NCI-H1930 (cell line): Measurements from ENCODE around the gene CLVS2.
A peak's percentile ranks its signal among the peaks of the same experiment; 100 is the strongest.

Source experiments
- DNase-seq, 2 experiments: peaks; one replicate each; lab custom pipeline; 2025; lab: John Stamatoyannopoulos, UW

CLVS2 gene

DNA sequence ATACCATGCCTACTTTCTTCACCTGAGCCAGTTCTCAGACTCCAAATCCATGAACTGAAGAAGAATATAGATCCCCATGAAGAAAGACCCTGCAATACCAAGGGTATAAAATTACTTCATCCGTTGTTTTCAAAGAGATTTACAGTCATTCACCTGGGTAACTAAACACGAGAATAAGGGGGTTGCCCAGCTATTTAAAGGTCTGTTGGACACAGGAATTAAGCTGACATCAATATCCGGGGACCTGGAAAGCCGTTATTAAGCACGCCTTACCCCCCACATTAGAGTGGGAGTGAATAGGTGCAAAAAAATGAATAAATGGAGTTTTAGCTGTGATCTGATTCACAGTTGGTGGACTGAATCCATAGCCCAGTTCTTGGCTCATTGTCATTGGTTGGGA is 28.9 kb downstream of the CLVS2 start:
- no peak for DNase-seq

DNA sequence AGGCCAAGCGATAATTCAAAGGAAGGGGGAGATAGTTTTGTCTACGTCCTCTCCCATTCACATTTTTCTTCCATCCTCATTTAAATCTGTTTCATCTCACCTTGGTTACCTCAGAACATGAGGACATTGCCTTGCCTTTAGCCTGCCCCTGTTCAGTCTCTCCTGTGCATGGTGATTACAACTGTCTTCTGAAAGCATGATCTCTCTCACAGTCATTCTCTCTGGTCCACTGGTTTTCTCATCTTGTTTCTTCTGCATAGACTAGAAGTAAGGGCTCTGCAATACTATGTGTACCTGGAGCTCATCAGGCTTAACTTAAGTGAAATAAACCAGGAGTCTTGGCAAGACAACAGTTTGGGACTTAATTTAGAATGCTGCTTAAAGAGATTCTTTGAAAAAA is 31.4 kb downstream of the CLVS2 start:
- DNase-seq, result no peak

DNA sequence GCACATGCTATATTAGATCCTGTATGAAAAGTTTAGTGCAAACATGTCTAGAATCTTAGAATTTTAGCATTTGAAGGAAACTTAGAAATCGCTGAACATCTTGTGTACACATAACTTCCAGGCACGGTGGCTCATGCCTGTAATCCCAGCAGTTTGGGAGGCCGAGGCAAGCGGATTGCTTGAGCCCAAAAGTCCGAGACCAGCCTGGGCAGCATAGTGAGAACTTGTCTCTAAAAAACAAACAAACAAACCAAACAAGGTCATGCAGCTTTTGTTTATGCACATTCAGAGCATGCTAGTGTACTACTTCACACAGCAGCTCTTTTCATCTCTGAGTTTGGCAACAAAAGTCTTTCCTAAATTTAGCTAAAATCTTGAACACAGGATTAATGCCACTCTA is 32.2 kb downstream of the CLVS2 start:
- DNase-seq, result no peak

DNA sequence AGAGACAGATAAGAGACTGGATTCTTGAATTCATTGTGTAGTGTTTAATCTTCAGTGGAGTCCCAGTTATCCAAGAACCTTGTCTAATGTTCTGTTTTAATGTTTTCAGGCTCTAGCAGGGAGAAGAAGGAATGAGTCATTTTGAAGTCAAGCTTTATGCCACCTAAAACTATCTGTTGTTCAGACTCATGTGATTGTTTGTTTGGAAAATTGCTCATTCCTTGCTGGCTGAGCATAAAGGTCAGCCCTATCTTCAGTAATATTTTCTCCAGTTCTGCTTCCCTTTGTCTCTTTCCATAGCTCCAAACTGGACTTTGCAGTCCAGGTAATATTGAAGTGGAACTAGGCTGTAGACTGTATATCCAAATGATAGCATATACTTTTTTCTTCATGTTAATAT is 34.2 kb downstream of the CLVS2 start:
- DNase-seq, result no peak

DNA sequence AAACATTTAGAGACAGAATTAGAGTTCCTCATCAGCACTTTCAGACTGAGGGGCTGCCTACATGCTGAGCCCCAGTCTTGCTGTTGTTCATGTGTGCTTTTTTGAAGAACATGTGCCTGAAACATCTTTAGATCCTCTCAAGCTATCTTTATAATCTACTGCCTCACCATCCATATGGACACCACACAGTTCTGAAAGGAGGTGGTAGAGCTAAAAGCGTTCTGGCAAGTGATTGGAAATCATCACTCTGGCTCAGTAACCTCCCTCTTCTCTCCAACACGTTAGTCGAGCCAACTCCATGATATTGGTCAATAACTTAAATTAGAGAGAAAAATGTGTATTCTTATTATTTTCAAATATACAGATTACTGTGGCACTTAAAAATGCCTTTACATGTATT is 40.6 kb downstream of the CLVS2 start:
- DNase-seq, result no peak

DNA sequence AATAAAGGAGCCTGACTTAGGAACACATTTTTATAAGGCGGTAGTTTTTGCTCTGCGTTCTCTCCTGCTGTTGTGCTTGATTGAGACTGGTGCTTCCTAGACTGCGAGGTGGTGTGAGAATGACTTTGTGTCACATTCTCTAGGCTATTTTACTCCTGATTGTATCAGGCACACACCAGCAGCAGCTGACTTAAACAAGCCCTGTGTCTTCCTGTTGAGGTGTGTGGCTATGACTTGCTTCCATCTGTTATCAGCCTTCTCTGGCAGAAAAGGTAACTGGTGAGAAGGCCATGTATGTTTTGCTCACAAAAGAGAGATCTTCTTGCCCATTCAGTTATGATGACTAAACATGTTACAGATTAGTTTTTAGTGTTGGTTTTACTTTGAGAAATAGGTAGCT is 43.4 kb downstream of the CLVS2 start:
- DNase-seq, result no peak

DNA sequence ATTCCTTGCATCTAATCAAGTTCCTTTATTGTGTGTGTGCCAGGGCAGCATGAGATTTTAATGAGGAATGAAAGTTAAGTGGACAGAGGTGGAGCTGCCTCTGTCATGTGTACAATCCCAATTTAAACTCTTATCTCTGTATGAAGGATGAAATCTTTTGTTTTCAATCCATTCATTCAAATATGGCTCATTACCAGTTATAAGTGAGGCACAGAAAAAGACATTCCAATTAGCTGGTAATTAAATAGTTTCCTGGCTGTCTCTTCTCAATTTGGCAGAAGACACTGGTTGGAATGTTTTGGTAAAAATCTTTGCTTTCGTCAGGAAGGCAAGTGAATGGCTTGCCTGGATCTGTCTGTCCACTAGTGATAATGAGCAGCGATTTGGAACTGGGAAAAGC is 46.4 kb downstream of the CLVS2 start:
- DNase-seq, result no peak

DNA sequence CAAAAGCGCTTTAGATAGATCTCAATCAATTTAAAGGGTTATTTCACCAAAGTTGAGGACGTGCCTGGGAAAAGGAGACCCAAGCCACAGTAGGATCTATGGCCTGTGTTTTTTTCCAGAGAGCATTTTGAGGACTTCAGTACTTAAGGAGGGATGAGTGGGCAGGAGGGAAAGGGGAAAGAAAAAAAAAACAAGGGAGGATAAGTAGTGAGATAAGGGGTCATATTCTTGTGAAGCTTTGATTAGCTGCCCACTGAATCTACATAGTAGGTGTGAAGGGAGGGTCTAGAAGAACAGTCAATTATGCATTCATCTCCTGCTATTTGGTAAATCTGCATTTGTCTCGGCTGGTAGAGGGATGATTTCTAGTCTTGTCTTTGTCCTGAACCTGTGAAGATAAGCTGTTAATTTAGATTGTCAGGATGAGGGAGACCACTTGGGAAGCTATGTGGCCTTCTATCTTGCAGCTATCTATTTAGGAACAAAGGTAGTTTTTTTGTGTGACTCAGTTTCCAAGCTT is 48.4 kb downstream of the CLVS2 start:
- DNase-seq, result no peak

DNA sequence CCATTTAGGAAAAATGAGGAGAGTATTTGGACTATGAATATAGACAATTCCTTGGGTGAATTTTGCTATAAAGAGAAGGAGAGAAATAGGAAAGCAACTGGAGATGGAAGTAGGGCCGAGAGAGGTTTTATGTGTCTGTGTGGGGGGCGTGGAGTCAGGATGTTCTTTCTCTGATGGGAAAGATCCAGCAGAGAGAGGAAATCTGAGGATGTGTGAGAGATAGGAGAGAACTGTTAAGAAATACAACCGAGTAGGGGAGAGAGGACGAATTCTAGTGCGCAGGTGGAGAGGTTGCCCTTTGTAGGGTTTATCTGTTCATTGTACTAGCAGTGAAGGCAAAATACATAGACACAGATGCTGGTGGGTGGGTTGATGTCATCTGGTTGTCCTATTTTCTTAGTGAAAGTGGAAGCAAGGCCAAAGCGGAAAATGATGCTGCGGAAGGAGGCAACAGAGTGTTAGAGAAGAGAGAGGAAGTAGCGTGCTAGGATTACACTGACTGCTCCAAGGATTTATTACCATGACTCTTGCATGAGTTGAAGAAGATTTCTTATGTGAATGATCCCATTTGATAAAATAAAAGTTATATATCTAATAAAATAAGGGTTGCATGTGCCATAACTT is 57.7 kb downstream of the CLVS2 start:
- DNase-seq, result no peak

DNA sequence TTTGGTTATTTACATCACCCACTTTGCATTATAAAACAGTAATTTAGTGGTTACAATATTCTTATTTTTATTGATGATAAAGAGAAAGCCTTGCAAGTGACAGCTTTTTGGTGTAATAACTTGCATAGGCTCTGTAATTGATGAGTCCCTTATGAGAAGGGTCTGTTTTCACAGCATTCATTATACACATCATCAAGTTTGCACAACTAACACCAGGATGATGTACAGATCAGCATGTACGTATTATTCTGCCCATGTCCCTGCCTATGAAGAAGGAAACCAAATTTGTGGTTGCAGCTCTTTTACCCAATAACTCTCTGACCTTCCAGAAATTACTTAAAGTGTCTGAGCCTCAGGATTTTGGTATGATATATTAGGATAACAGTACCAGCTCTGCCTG is 59.2 kb downstream of the CLVS2 start:
- DNase-seq, result no peak

DNA sequence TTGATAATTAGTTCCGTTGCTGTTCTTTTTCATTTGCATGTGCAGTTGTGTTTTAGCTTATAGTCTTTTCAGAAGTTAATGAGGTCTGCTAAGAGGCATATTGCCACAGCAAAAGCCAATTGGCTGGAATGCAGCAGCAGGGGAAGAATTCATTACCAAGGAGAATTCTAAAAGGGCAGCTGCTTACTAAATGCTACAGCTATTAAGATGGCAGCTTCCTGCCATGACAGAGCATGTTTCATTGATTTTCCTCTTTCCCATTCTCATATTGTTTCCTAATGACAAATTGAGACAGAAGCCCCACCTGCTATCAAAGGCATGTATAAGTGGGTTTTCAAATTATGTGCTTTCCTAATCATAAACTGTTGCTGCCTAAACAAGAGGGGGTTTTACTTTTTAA is 66.6 kb downstream of the CLVS2 start:
- DNase-seq, result peak in 1 of 2 experiments; percentile 49

DNA sequence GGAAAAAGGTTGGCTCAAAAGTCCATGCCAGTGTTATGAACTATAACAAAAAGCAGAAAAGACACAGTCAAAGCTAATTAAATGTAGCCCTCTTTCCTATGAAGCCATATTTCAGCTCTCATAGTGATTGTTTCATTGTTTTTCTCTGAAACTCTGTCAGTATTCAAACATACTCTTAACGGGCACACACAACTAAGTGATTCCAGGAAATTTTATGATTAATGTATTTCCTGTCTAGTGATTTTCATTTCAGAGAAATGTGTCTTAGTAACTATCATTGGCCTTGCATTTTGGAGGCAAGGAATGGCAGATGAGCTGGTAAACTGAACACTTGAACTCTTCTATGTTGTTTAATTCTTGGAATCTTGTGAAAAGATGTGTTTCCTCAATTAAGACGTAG is 68.0 kb downstream of the CLVS2 start:
- DNase-seq, result no peak

DNA sequence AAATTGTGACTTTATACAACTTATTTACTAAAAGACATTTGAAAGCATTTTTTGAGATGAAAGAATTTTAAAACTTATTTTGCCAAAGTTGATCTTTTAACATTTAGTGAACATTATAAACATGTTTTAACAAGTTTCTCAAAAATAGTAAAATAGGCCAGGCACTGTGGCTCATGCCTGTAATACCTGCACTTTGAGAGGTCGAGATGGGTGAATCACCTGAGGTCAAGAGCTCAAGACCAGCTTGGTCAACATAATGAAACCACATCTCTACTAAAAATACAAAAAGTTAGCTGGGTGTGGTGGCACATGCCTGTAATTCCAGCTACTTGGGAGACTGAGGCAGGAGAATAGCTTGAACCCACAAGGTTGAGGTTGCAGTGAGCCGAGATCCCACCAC is 78.6 kb downstream of the CLVS2 start:
- DNase-seq, result no peak

DNA sequence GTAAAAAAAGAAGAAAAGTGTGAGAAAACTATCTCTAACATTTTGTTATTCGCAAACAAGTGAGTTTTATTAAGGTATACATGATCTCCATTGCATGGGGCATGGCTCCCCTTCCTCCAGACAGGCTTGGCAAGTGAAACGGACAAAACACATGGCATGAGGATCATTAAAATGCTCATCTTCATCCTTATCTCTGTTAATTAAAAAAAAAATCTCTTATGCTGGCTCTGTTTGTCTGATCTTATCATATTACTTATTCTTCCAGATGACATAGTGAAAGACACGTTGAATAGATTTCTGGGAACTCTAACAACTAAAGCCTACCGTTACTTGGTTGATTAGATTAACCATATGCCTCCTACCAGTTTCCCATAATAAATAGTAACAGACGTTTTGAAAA is 89.4 kb downstream of the CLVS2 start:
- no peak for DNase-seq

DNA sequence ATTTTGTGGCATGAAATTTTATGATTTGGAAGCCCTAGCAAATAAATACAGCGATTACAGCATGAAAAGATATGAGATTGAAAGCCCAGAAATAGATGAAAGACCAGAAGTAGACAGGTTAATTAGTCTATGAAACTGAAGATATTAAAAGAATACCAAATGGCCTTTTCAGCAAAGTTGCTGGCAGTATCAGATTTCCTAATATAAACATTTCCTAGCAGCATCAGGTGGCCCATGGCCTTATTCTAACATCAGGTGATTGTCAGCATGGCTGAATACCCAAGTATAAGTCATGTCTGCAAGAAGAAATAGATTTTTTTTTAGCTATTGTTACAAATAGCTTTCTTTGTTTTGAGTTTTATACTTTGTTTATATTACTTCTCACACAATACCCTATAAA is 93.2 kb downstream of the CLVS2 start:
- no peak for DNase-seq

DNA sequence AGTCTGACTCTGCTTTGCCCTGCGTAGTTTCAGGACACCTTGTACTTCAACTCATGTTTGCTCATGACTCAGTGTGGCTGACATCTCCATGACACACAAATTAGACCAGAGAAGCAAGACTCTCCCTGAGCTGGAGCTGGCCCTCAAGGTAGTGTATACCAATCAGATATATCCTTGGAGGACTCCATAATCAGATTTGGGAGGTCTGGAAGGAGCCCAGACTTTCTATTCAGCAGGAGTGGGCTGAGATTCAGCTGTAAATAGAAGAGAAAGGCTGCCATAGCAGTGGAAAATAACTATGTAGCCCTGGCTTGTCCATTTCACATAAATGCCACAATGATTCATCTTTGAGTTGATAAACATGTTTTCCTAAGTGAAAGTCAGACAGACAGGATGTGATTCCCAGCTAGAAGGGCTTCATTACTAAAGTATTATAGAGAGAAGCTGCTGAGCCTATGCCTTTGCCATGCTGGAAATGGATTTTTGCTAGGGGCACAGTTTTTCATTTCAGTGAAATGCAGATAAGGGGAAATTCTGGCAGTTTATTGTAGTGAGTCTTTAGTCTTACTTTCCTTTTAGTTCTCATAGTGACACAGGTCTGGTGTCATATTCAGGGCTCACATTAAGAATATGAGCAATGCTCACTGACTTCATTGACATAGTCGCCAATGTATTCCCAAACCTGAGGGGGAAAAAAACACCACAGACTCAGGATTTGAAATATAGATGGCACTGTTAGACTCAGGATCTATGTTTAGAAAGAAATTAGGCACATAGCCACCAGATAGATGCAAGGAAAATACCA is 95.3 kb downstream of the CLVS2 start:
- DNase-seq, result no peak

DNA sequence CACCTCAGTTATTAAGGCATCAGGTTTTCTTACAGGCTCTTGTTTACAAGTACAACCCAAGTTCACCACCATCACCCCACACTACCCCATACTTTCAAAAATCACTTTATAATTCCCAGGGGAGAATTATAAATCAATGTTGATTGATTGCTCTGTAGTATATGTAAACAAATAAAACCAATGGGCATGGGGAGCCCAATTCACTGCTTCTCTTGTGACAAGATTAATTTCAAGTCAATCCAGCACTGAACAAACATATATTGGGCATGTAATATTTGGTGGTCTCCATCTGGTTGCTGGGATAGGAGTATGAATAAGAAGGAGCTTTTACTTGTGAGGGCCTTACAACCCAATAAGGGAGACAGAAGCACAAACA is 95.8 kb downstream of the CLVS2 start:
- DNase-seq, result no peak

DNA sequence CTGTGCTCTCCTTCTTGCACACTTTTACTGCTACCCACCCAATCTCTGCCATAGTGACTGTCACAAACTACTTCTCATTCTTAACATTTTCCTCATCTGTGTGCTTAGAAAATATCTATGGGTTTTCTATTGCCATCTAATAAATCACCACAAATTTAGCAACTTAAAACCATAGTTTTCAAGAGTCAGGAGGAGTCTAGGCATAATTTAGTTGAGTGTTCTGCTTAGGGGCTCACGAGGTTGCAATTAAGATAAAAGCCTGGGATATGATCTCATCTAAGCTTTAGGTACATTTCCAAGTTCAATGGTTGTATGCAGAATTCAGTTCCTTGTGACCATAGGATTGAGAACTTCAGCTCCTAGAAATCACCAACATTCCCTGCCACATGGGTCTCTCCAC is 98.8 kb downstream of the CLVS2 start:
- no peak for DNase-seq

DNA sequence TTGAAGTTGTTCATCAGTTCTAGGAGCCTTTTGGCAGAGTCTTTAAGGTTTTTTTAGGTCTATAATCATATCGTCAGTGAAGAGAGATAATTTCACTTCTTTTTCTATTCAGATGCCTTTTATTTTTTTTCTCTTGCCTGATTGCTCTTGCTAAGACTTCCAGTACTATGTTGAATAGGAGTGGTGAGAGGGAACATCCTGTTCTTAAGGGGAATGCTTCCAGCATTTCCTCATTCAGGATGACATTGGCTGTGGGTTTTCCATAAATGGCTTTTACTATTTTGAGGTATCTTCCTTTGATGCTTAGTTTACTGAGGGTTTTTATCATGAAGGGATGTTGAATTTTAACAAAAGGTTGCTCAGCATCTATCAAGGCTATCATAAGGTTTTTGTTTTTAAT is 109.5 kb downstream of the CLVS2 start:
- no peak for DNase-seq

DNA sequence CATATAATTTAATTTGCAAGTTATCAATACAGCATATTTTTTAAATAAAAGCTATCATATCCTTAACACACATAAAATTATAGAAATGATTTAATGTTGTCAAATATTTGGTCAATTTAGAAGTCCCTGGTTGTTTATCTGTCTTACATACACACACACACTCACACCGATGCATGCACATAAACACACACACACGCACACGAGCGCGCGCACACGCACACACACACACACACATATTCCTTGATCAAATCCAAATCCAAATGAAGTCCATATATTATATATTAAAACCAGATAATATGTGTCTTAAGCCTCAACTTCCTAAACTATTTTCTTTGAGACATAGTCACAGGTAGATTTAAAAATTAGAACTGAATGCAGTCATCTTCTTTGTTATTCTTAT is 120.3 kb downstream of the CLVS2 start:
- DNase-seq, result no peak

DNA sequence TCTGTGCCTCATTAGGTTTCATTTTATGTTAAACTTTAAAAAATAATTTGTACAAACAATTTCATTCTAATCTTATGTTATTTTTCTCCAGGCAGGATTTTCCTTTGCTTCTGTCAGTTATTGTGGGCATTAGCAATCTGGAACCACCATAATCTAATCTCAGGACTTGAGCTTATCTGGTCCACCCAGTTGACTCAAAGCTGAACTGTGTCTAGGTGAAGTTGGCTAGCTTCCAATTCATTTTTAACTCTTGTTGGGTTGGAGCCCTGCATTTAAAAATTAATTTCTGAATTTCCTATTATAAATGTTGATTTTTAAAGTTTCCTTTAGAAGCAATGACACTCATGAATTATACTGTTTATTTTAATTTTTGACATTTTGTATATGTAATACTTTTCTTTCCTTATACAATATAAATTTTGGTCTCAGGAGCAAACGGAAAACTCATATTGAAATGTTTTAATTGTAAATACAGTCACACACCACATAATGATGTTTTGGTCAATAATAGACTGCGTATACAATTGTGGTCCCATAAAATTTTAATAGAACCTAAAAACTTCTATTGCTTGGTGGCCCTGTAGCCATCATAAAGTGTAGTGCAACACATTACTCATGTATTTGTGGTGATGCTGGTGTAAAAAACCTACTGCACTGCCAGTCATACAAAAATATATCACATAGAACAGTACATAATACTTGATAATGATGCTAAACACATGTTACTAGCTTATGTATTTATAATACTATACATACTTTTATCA is 121.3 kb downstream of the CLVS2 start:
- DNase-seq, result no peak

DNA sequence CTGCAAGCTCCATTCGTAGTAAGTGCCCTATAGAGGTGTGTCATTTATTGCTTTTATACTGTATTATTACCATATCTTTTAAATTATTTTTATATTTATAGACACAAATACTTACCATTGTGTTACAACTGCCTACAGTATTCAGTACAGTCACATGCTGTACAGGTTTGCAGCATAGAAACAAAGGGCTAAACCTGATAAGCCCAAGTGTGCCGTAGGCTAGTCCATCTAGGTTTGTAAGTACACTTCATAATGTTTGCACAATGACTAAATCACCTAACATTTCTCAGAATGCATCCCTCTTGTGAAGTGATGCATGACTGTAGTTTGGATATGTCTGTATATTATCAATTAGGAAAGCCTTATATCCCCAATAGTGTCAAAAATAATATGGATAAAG is 122.8 kb downstream of the CLVS2 start:
- DNase-seq, result no peak
